ENCODE results near the gene KSR2.
"Not testable (repeated sequence)": the region's sequence is repeated elsewhere in the genome, so short reads cannot be mapped to it uniquely, and the experiment has no call there.

The KSR2 gene

GRCh38 chr12:117968826-117969659 is at the start of gene KSR2:
TSS of gene KSR2 (minus strand) at chr12:117968990. CDS start at chr12:117968255, 735 bp downstream.
- peak; percentile 33 for DNase-seq

GRCh38 chr12:118017926-118018325 is 49.1 kb upstream of the KSR2 start:
- no peak for DNase-seq

- peak; percentile 97 for DNase-seq
Observed at GRCh38 chr12:118016424-118017264, 47.9 kb upstream of the KSR2 start, which contains the start of gene RFC5. TSS of gene RFC5 (plus strand) at chr12:118016703. CDS start at chr12:118016828, 125 bp downstream.

- DNase-seq: no peak
Observed at GRCh38 chr12:118015944-118016343, 47.2 kb upstream of the KSR2 start.

- DNase-seq: no peak
Observed at GRCh38 chr12:118015306-118015705, 46.5 kb upstream of the KSR2 start.

- DNase-seq: no peak
Observed at GRCh38 chr12:118013283-118013682, 44.5 kb upstream of the KSR2 start.

GRCh38 chr12:118011961-118012360 is 43.2 kb upstream of the KSR2 start:
- no peak for DNase-seq

- DNase-seq: no peak
Observed at GRCh38 chr12:118011377-118011776, 42.6 kb upstream of the KSR2 start.

GRCh38 chr12:118010903-118011302 is 42.1 kb upstream of the KSR2 start:
- no peak for DNase-seq

- not testable (repeated sequence) for DNase-seq
Observed at GRCh38 chr12:117999806-118000205, 31.0 kb upstream of the KSR2 start.

- no peak for DNase-seq
Observed at GRCh38 chr12:117998719-117999118, 29.9 kb upstream of the KSR2 start.

- DNase-seq: no peak
Observed at GRCh38 chr12:117994551-117995438, 26.0 kb upstream of the KSR2 start.

- no peak for DNase-seq
Observed at GRCh38 chr12:117986705-117987469, 18.1 kb upstream of the KSR2 start.

GRCh38 chr12:117985182-117985581 is 16.4 kb upstream of the KSR2 start:
- DNase-seq: no peak

GRCh38 chr12:117981267-117981666 is 12.5 kb upstream of the KSR2 start:
- no peak for DNase-seq

- no peak for DNase-seq
Observed at GRCh38 chr12:117980616-117981015, 11.8 kb upstream of the KSR2 start.

GRCh38 chr12:117977373-117977772 is 8.6 kb upstream of the KSR2 start:
- no peak for DNase-seq

- no peak for DNase-seq
Observed at GRCh38 chr12:117975006-117975405, 6.2 kb upstream of the KSR2 start.

GRCh38 chr12:117972301-117972700 is 3.5 kb upstream of the KSR2 start:
- no peak for DNase-seq

- DNase-seq: no peak
Observed at GRCh38 chr12:117970334-117970733, 1.5 kb upstream of the KSR2 start.

GRCh38 chr12:117968151-117968789 is 520 bp downstream of the KSR2 start:
- DNase-seq: no peak
